Activated T-cell treated with anti-CD3 and anti-CD28 coated beads for 24 hours (primary cell): ENCODE results near the gene RAB40C.

ENCODE experiments used
- DNase-seq: peaks from one replicate; pipeline ENCODE4 v3.0.0-alpha.2; 2020; ENCODE audit warnings: low read depth

The RAB40C gene

GRCh38 chr16:616733-617586, 27.1 kb downstream of the RAB40C start:
- no peak for DNase-seq

GRCh38 chr16:617855-618254, 28.0 kb downstream of the RAB40C start:
- no peak for DNase-seq

DNA sequence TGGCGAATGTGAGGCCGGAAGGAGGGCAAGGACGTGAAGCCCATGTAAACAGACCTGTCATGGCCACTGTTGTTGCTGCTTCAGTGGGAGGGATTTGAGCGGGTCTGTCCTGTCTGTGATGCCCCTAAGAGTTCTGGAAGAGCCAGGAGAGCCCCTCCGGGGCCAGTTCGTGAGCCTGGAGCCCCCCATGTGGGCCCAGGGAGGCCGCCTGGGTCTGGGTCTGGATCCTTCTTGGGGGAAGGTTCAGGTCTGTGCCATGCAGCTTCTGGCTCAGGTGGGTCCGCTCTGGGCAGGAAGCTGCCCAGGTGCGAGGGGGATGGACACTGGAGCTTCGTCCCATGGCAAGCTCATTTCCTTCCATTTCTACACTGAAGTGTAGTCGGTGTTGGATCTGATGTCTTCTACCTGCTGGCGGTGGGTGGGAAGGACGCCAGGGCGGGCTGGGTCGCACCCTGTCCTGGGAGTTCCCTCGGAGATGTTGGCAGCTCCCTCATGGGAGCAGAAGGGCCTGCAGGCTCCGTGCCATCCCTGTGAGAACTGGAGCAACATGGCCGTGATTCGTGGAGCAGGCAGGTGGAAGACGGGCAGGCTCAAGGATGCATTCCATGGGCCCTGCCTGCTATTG, 29.7 kb downstream of the RAB40C start:
- no peak for DNase-seq

GRCh38 chr16:620700-621525, 31.0 kb downstream of the RAB40C start:
- no peak for DNase-seq

- DNase-seq = no peak
Observed at GRCh38 chr16:621526-622105, 31.8 kb downstream of the RAB40C start.

GRCh38 chr16:622920-623280, 33.0 kb downstream of the RAB40C start:
- no peak for DNase-seq

DNA sequence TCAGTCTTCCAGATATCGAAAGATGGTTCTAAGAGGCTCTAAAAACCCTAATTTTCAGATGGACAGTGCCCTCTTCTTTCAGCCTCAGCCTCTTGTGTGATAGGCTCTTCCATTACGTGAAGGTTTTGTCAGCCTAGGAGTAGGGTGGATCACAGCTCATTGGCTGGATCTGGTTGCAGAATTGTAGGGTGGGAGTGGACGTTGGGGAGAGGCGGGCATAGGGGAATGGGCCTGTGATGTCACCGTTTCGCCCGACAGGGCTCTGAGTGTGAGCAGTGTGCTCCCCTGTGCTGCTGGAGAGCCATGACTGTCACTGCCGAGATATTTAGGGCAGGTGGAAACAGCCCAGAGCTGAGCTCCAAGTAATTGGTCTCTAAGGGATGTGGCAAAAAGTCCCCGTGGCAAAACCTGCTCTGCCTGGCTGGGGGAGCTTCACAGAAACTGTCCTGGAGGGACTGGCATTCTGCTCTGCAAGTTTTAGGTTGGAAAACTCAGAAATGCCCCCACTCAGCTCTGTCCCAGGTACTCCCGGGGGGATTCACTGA, 34.7 kb downstream of the RAB40C start:
- DNase-seq = no peak

DNA sequence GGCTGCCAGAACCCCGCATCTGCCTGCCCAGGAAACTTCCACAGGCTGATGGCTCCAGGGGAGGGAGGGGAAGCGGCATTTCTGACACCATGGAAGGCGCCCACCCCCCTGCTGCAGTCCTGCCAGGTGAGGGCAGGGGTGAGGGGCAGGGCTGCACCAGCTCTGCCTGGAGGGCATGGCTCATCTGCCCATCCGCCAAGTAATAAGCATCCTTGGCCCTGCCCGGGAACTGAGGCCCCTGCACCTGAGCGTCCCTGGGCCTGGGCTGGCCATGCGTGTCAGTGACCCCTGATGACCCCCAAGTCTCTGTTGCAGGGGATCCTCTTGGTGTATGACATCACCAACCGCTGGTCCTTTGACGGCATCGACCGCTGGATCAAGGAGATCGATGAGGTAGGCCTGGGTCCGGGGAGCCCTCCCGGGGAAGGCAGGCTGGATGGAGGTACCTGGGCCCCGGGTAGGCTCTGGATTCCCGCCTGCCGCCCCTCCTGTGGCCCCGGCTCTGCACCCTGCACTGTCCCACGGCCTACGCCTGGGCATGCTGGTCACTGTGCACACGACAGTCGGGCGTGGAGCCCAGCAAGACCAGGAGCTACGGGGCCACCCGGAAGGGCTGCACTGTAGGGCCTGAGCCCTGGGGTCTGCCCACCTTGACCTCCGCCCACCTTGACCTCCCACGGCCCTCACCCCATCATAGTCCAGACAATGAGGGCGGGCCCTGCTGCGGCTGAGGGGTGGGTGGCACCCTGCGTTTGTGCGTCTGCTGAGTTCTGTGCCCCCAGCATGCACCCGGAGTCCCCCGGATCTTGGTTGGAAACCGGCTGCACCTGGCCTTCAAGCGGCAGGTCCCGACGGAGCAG, 35.5 kb downstream of the RAB40C start:
- DNase-seq = no peak

GRCh38 chr16:625977-626765, 36.3 kb downstream of the RAB40C start:
- DNase-seq = no peak

GRCh38 chr16:626787-627453, 37.1 kb downstream of the RAB40C start:
- DNase-seq = no peak

GRCh38 chr16:627454-628239, 37.8 kb downstream of the RAB40C start:
- DNase-seq = no peak

- DNase-seq = no peak
Observed at GRCh38 chr16:628321-629061, 38.6 kb downstream of the RAB40C start.

- no peak for DNase-seq
Observed at GRCh38 chr16:629185-629832, 39.4 kb downstream of the RAB40C start.

DNA sequence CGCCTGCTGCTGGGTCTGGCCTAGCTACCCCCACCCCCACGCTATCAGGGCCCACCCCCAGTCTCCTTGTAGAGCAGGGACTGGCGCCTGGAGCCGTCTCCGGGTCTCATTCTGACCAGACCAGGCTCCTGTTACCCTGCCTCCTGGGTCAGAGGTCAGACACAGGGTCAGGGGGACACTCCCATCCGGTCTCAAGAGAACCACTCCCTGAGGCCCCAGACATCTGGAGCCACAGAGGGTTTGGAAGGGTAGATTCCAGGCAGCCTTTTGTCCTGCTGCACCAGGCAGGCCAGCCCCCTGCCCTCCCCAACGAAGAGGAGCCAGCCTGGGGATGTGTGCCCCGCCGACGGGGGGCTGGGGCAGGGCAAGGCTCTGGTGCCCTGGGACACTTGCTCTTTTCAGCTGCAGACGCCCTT, 40.0 kb downstream of the RAB40C start:
- DNase-seq = no peak

GRCh38 chr16:630249-630814, 40.5 kb downstream of the RAB40C start:
- no peak for DNase-seq

- no peak for DNase-seq
Observed at GRCh38 chr16:630815-631405, 41.0 kb downstream of the RAB40C start, which contains the start of gene WFIKKN1. Gene WFIKKN1, plus strand, starts transcription at chr16:630985. Its CDS starts 269 bp downstream, at chr16:631254.
